Brain microvascular endothelial cell (primary cell): ENCODE results near the gene RPL5.

Experiments
- DNase-seq: peaks from one replicate; pipeline ENCODE4 v3.0.0-alpha.2; 2020
- H3K27ac ChIP-seq: fragments of 250-450 bp; sonication (Bioruptor Pico); 2 replicates; pipeline ENCODE4 v1.5.1; 2020; ENCODE audit warnings: mild to moderate bottlenecking, moderate library complexity
- H3K27me3 ChIP-seq: fragments of 250-450 bp; sonication (Bioruptor Pico); replicated peaks from 2 replicates; pipeline ENCODE4 v1.5.1; 2020; ENCODE audit warnings: mild to moderate bottlenecking
- H3K36me3 ChIP-seq: fragments of 250-450 bp; sonication (Bioruptor Pico); replicated peaks from 2 replicates; pipeline ENCODE4 v1.5.1; 2020; ENCODE audit warnings: mild to moderate bottlenecking
- H3K4me3 ChIP-seq: 2 replicates; pipeline ENCODE4 v1.5.1; 2011; ENCODE audit warnings: low read depth, mild to moderate bottlenecking, control low read depth, low read length, moderate library complexity
- in situ Hi-C: cut with HindIII; loops from 2 replicates; pipeline ENCODE4 v1.10.0; 2017; ENCODE audit warnings: low sequenced_read_pairs, low pct_ligation_motif_present
- TF ChIP-seq, protein P1 (sequence below): IDR thresholded peaks from 2 replicates; pipeline ENCODE4 v1.5.1; 2011; ENCODE audit warnings: low read depth, mild to moderate bottlenecking, moderate library complexity, low read length, control low read depth, inconsistent platforms; ENCODE audit errors: missing control alignments

Gene RPL5

DNA sequence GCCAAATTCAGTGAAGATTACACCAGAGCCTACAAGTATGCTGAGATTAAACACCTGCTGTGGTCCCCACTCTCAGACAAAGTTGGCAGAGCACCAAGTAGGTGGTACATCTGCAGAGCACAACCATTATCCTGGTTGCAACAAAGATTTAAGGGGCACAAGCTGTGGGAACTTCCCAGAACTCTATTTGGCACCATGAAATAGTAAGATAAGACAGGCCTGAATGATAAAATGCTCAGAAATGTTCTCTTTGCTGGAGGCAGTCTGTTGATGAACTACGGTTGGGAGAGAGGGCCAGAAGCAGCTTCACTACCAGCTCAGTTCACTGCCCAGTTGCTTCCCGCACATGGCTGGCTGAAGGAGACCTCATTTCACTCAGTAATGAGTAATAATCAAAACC, 19.9 kb downstream of the RPL5 start:
- Histone ChIP-seq H3K27me3 (no peaks in the 10 kb centered on the region), H3K4me3 (no peak overlapping the region), H3K27ac (no peak overlapping the region), H3K36me3 (no peaks in the 10 kb centered on the region)
- no peak for DNase-seq
- in situ Hi-C loops = no loop called here
- TF ChIP-seq, protein P1, sequence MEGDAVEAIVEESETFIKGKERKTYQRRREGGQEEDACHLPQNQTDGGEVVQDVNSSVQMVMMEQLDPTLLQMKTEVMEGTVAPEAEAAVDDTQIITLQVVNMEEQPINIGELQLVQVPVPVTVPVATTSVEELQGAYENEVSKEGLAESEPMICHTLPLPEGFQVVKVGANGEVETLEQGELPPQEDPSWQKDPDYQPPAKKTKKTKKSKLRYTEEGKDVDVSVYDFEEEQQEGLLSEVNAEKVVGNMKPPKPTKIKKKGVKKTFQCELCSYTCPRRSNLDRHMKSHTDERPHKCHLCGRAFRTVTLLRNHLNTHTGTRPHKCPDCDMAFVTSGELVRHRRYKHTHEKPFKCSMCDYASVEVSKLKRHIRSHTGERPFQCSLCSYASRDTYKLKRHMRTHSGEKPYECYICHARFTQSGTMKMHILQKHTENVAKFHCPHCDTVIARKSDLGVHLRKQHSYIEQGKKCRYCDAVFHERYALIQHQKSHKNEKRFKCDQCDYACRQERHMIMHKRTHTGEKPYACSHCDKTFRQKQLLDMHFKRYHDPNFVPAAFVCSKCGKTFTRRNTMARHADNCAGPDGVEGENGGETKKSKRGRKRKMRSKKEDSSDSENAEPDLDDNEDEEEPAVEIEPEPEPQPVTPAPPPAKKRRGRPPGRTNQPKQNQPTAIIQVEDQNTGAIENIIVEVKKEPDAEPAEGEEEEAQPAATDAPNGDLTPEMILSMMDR = no peak

DNA sequence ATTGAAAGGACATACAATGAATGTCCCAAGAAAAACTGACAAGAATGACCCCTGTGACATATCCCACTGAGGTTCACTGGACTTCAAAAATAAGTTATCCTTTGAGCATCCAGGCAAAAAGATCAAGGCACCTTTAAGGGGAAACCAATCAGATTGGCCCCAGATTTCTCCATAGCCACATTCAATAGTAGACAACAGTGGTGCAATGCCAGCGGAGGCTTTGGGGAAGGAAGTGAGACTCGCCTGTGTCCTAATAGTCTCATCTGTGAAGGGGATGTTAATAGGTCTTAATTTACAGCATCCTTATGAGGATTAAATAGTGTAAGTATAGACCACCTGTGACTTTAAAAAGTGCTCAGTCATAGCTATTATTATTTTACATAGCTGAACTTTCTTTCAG, 21.5 kb downstream of the RPL5 start:
- Histone ChIP-seq H3K4me3 (no peak overlapping the region), H3K27ac (no peak overlapping the region), H3K36me3 (no peaks in the 10 kb centered on the region), H3K27me3 (no peaks in the 10 kb centered on the region)
- in situ Hi-C loops = no loop called here
- no peak for DNase-seq
- TF ChIP-seq, protein P1 = no peak

GRCh38 chr1:92854101-92854785, 22.4 kb downstream of the RPL5 start:
- TF ChIP-seq, protein P1 = no peak
- H3K27ac ChIP-seq = no peak overlapping the region
- no peak for DNase-seq
- H3K4me3 ChIP-seq = no peak overlapping the region
- H3K36me3 ChIP-seq = no peaks in the 10 kb centered on the region
- no peaks in the 10 kb centered on the region for H3K27me3 ChIP-seq
- in situ Hi-C loops = no loop called here

- in situ Hi-C loops = no loop called here
Observed at GRCh38 chr1:92855236-92855635, 23.4 kb downstream of the RPL5 start.

GRCh38 chr1:92857817-92858216, 26.0 kb downstream of the RPL5 start:
- Histone ChIP-seq H3K4me3 (no peak overlapping the region), H3K36me3 (no peaks in the 10 kb centered on the region), H3K27me3 (no peaks in the 10 kb centered on the region), H3K27ac (no peak overlapping the region)
- no peak for DNase-seq
- in situ Hi-C loops = no loop called here
- TF ChIP-seq, protein P1 = no peak

More at GRCh38 chr1:92855236-92855635, 23.4 kb downstream of the RPL5 start:
- no peak for DNase-seq
- Histone ChIP-seq H3K36me3 (no peaks in the 10 kb centered on the region), H3K4me3 (no peak overlapping the region), H3K27me3 (no peaks in the 10 kb centered on the region), H3K27ac (no peak overlapping the region)
- TF ChIP-seq, protein P1 = no peak
